ENCODE data around the gene KRTAP5-4. TPM values are rescaled to one million over a fixed set of nuclear protein-coding genes. Genes with fewer than 3 reads are reported as not detected.
A peak's percentile ranks its signal among the peaks of the same experiment; 100 is the strongest.
"Not testable (repeated sequence)": the region's sequence is repeated elsewhere in the genome, so short reads cannot be mapped to it uniquely, and the experiment has no call there.

The KRTAP5-4 gene
- total RNA-seq, 2 experiments from 2014 or later = not detected

- H3K4me3 Mint-ChIP-seq = no peak overlapping the region
- H3K9me3 Mint-ChIP-seq = no peaks in the 10 kb centered on the region
- no peak for DNase-seq
- no peaks in the 10 kb centered on the region for H3K4me1 Mint-ChIP-seq
- H3K27ac Mint-ChIP-seq = no peak overlapping the region
- no peaks in the 10 kb centered on the region for H3K36me3 Mint-ChIP-seq
- H3K27me3 Mint-ChIP-seq = peaks cover 29% of the 10 kb centered on the region
These were observed 18.3 kb downstream of the KRTAP5-4 start for GRCh38 chr11:1603629-1604028.

GRCh38 chr11:1601663-1602062, 20.3 kb downstream of the KRTAP5-4 start:
- H3K4me3 Mint-ChIP-seq, H3K4me1 Mint-ChIP-seq, H3K27ac Mint-ChIP-seq, DNase-seq, H3K9me3 Mint-ChIP-seq, H3K36me3 Mint-ChIP-seq: not testable (repeated sequence)
- H3K27me3 Mint-ChIP-seq = peaks cover 31% of the 10 kb centered on the region

- no peak for DNase-seq
- no peaks in the 10 kb centered on the region for H3K9me3 Mint-ChIP-seq
- peaks cover under 1% of the 10 kb centered on the region for H3K4me1 Mint-ChIP-seq
- H3K27ac Mint-ChIP-seq = no peak overlapping the region
- H3K36me3 Mint-ChIP-seq = no peaks in the 10 kb centered on the region
- peaks cover 39% of the 10 kb centered on the region for H3K27me3 Mint-ChIP-seq
- H3K4me3 Mint-ChIP-seq = no peak overlapping the region
These were observed 21.3 kb downstream of the KRTAP5-4 start for GRCh38 chr11:1600626-1601025.

GRCh38 chr11:1598816-1599215, 23.1 kb downstream of the KRTAP5-4 start:
- Mint-ChIP-seq H3K36me3 (no peaks in the 10 kb centered on the region), H3K9me3 (no peaks in the 10 kb centered on the region), H3K4me3 (no peak overlapping the region), H3K27ac (no peak overlapping the region), H3K4me1 (peaks cover 4% of the 10 kb centered on the region), H3K27me3 (peaks cover 54% of the 10 kb centered on the region)
- DNase-seq = no peak

- not testable (repeated sequence) for H3K9me3 Mint-ChIP-seq, H3K4me1 Mint-ChIP-seq, H3K4me3 Mint-ChIP-seq, H3K36me3 Mint-ChIP-seq, H3K27ac Mint-ChIP-seq, DNase-seq
- H3K27me3 Mint-ChIP-seq = peaks cover 58% of the 10 kb centered on the region
These were observed 23.5 kb downstream of the KRTAP5-4 start for GRCh38 chr11:1598406-1598805.

- H3K4me3 Mint-ChIP-seq = no peak within 1 kb of the TSS
- H3K36me3 Mint-ChIP-seq = no peaks in the 10 kb centered on the region
- DNase-seq = no peak
- H3K9me3 Mint-ChIP-seq = no peaks in the 10 kb centered on the region
- no peak within 1 kb of the TSS for H3K27ac Mint-ChIP-seq
- peaks cover 4% of the 10 kb centered on the region for H3K4me1 Mint-ChIP-seq
- H3K27me3 Mint-ChIP-seq = peaks cover 62% of the 10 kb centered on the region
These were observed 24.0 kb downstream of the KRTAP5-4 start, which contains the start of gene KRTAP5-2 for GRCh38 chr11:1597994-1598380. KRTAP5-2 (minus strand) TSS chr11:1598294; CDS start chr11:1598250, 44 bp downstream.

- H3K9me3 Mint-ChIP-seq = no peaks in the 10 kb centered on the region
- H3K4me1 Mint-ChIP-seq = peaks cover 4% of the 10 kb centered on the region
- no peak overlapping the region for H3K4me3 Mint-ChIP-seq
- no peak for DNase-seq
- no peaks in the 10 kb centered on the region for H3K36me3 Mint-ChIP-seq
- H3K27ac Mint-ChIP-seq = no peak overlapping the region
- H3K27me3 Mint-ChIP-seq = peaks cover 64% of the 10 kb centered on the region
These were observed 24.5 kb downstream of the KRTAP5-4 start for GRCh38 chr11:1597331-1597993.

GRCh38 chr11:1596576-1597121, 25.3 kb downstream of the KRTAP5-4 start:
- H3K27me3 Mint-ChIP-seq = peaks cover 69% of the 10 kb centered on the region
- not testable (repeated sequence) for H3K36me3 Mint-ChIP-seq, H3K4me3 Mint-ChIP-seq, H3K9me3 Mint-ChIP-seq, DNase-seq, H3K27ac Mint-ChIP-seq, H3K4me1 Mint-ChIP-seq

GRCh38 chr11:1595994-1596575, 25.9 kb downstream of the KRTAP5-4 start:
- H3K9me3 Mint-ChIP-seq, DNase-seq, H3K4me3 Mint-ChIP-seq, H3K27ac Mint-ChIP-seq, H3K4me1 Mint-ChIP-seq, H3K36me3 Mint-ChIP-seq: not testable (repeated sequence)
- H3K27me3 Mint-ChIP-seq = peaks cover 70% of the 10 kb centered on the region

GRCh38 chr11:1592628-1593027, 29.3 kb downstream of the KRTAP5-4 start:
- Mint-ChIP-seq H3K36me3 (peaks cover 5% of the 10 kb centered on the region), H3K4me1 (peaks cover 9% of the 10 kb centered on the region), H3K4me3 (no peak overlapping the region), H3K9me3 (peaks cover 6% of the 10 kb centered on the region), H3K27me3 (peaks cover 60% of the 10 kb centered on the region), H3K27ac (no peak overlapping the region)
- no peak for DNase-seq

GRCh38 chr11:1589996-1590395, 31.9 kb downstream of the KRTAP5-4 start:
- Mint-ChIP-seq H3K27ac (no peak overlapping the region), H3K9me3 (peaks cover 6% of the 10 kb centered on the region), H3K36me3 (peaks cover 5% of the 10 kb centered on the region), H3K4me1 (peaks cover 8% of the 10 kb centered on the region), H3K27me3 (peaks cover 51% of the 10 kb centered on the region), H3K4me3 (no peak overlapping the region)
- no peak for DNase-seq

- H3K27ac Mint-ChIP-seq = peak overlapping the region; percentile 79
- DNase-seq, H3K36me3 Mint-ChIP-seq, H3K4me1 Mint-ChIP-seq, H3K9me3 Mint-ChIP-seq: not testable (repeated sequence)
- peak overlapping the region; percentile 46 for H3K4me3 Mint-ChIP-seq
- H3K27me3 Mint-ChIP-seq = peaks cover 46% of the 10 kb centered on the region
These were observed 32.6 kb downstream of the KRTAP5-4 start for GRCh38 chr11:1589191-1589963.

GRCh38 chr11:1586699-1587098, 35.2 kb downstream of the KRTAP5-4 start:
- no peak for DNase-seq
- Mint-ChIP-seq H3K4me1 (peaks cover 13% of the 10 kb centered on the region), H3K4me3 (no peak overlapping the region), H3K27me3 (peaks cover 42% of the 10 kb centered on the region), H3K36me3 (peaks cover 5% of the 10 kb centered on the region), H3K27ac (no peak overlapping the region), H3K9me3 (peaks cover 6% of the 10 kb centered on the region)

GRCh38 chr11:1584661-1585370, 37.1 kb downstream of the KRTAP5-4 start, which contains the start of gene KRTAP5-1:
KRTAP5-1 (minus strand) TSS chr11:1585283; CDS start chr11:1585249, 34 bp downstream.
- H3K36me3 Mint-ChIP-seq, DNase-seq, H3K4me3 Mint-ChIP-seq, H3K27ac Mint-ChIP-seq, H3K9me3 Mint-ChIP-seq: not testable (repeated sequence)
- peaks cover 39% of the 10 kb centered on the region for H3K27me3 Mint-ChIP-seq
- H3K4me1 Mint-ChIP-seq = peaks cover 13% of the 10 kb centered on the region

GRCh38 chr11:1582909-1583308, 39.0 kb downstream of the KRTAP5-4 start:
- DNase-seq, H3K9me3 Mint-ChIP-seq, H3K27ac Mint-ChIP-seq, H3K4me1 Mint-ChIP-seq, H3K36me3 Mint-ChIP-seq, H3K4me3 Mint-ChIP-seq: not testable (repeated sequence)
- H3K27me3 Mint-ChIP-seq = peaks cover 29% of the 10 kb centered on the region
